HG03159 (cell line): ENCODE results near the gene MMP28.

ENCODE experiments used
- ATAC-seq: cut with Tn5 transposase; IDR thresholded peaks from one replicate; pipeline ENCODE4 v1.9.1; 2021; ENCODE audit warnings: mild to moderate bottlenecking, moderate library complexity; ENCODE audit not compliant: unreplicated experiment

Gene MMP28

GRCh38 chr17:35726953-35727460 lies 68.4 kb downstream of the MMP28 start:
- no peak for ATAC-seq

GRCh38 chr17:35726127-35726952 lies 69.1 kb downstream of the MMP28 start:
- no peak for ATAC-seq

DNA sequence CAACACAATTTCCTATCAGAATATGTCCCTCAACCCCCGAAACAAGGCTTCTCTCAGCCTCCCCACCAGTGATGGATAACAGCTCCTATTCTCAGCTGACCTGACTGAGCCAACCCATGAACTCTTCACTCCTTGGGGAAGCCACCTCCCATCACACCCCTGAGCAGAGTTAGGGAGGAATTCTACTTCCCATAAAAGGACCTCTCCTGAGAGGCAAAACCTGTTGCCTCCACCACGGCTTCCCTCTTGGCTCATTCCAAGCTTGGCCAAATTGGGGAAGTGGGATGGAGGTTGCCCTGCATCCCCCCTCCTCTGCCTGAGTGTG lies 69.7 kb downstream of the MMP28 start:
- ATAC-seq, result no peak

- no peak for ATAC-seq
Measured at GRCh38 chr17:35725058-35725457, 70.4 kb downstream of the MMP28 start.

GRCh38 chr17:35723735-35724134 lies 71.7 kb downstream of the MMP28 start:
- ATAC-seq, result no peak

- ATAC-seq, result no peak
Measured at GRCh38 chr17:35717475-35717874, 78.0 kb downstream of the MMP28 start.

GRCh38 chr17:35716897-35717465 lies 78.5 kb downstream of the MMP28 start:
- no peak for ATAC-seq

DNA sequence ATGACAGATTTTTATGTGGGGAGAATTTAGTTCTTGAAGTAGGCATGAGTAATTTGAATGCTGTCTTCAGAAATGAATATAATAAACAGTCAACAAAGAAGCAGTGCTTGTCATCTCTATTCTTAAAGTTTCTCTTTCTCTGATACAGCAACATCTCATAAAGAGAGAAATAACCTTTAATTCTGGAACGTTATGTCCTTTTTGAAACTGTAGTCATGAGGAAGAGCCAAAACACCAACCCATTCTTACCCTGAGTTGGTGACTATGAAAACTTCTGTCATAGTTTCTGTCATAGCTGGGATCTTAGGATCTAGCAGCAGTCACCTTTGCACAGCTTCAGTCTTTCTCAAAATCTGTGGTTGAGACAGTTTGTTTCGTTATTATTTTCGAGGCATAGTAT lies 79.3 kb downstream of the MMP28 start:
- no peak for ATAC-seq
